Measurements from ENCODE around the gene AATK.

AATK gene

GRCh38 chr17:81075307-81075706 is 90.7 kb downstream of the AATK start:
- no peaks in the 10 kb centered on the region for H3K4me1 ChIP-seq (ENCODE audit: control insufficient read depth, insufficient read depth, low read length)
- no peaks in the 10 kb centered on the region for H3K36me3 ChIP-seq (ENCODE audit: insufficient read depth, low read length)
- no peak overlapping the region for H3K9ac ChIP-seq (ENCODE audit: low read depth, low read length)

GRCh38 chr17:81074875-81075274 is 91.1 kb downstream of the AATK start:
- no peaks in the 10 kb centered on the region for H3K4me1 ChIP-seq (ENCODE audit: control insufficient read depth, insufficient read depth, low read length)

More at GRCh38 chr17:81075307-81075706, 90.7 kb downstream of the AATK start:
- Histone ChIP-seq H3K9me3 (replicated peaks; ENCODE audit: low read length) (no peaks in the 10 kb centered on the region), H3K4me3 (ENCODE audit: low read length) (no peak overlapping the region), H3K4me2 (ENCODE audit: low read length) (no peak overlapping the region), H3K27me3 (ENCODE audit: control insufficient read depth, insufficient read depth, low read length) (no peaks in the 10 kb centered on the region)

GRCh38 chr17:81073967-81074839 is 91.8 kb downstream of the AATK start:
- Histone ChIP-seq H3K27me3 (ENCODE audit: control insufficient read depth, insufficient read depth, low read length) (no peaks in the 10 kb centered on the region), H3K4me1 (ENCODE audit: control insufficient read depth, insufficient read depth, low read length) (no peaks in the 10 kb centered on the region), H3K9ac (ENCODE audit: low read depth, low read length) (no peak overlapping the region), H3K4me3 (ENCODE audit: low read length) (no peak overlapping the region), H3K4me2 (ENCODE audit: low read length) (no peak overlapping the region), H3K36me3 (ENCODE audit: insufficient read depth, low read length) (no peaks in the 10 kb centered on the region), H3K9me3 (replicated peaks; ENCODE audit: low read length) (no peaks in the 10 kb centered on the region)

More at GRCh38 chr17:81074875-81075274, 91.1 kb downstream of the AATK start:
- no peak overlapping the region for H3K4me3 ChIP-seq (ENCODE audit: low read length)
- H3K9me3 ChIP-seq (replicated peaks; ENCODE audit: low read length): no peaks in the 10 kb centered on the region
- no peaks in the 10 kb centered on the region for H3K27me3 ChIP-seq (ENCODE audit: control insufficient read depth, insufficient read depth, low read length)
- H3K9ac ChIP-seq (ENCODE audit: low read depth, low read length): no peak overlapping the region
- no peaks in the 10 kb centered on the region for H3K36me3 ChIP-seq (ENCODE audit: insufficient read depth, low read length)
- no peak overlapping the region for H3K4me2 ChIP-seq (ENCODE audit: low read length)

- H3K27me3 ChIP-seq (ENCODE audit: control insufficient read depth, insufficient read depth, low read length): no peaks in the 10 kb centered on the region
- no peaks in the 10 kb centered on the region for H3K36me3 ChIP-seq (ENCODE audit: insufficient read depth, low read length)
- no peak overlapping the region for H3K4me2 ChIP-seq (ENCODE audit: low read length)
- no peaks in the 10 kb centered on the region for H3K9me3 ChIP-seq (replicated peaks; ENCODE audit: low read length)
- H3K9ac ChIP-seq (ENCODE audit: low read depth, low read length): no peak overlapping the region
- no peak overlapping the region for H3K4me3 ChIP-seq (ENCODE audit: low read length)
- no peaks in the 10 kb centered on the region for H3K4me1 ChIP-seq (ENCODE audit: control insufficient read depth, insufficient read depth, low read length)
Observed at GRCh38 chr17:81071761-81072741, 94.0 kb downstream of the AATK start.

DNA sequence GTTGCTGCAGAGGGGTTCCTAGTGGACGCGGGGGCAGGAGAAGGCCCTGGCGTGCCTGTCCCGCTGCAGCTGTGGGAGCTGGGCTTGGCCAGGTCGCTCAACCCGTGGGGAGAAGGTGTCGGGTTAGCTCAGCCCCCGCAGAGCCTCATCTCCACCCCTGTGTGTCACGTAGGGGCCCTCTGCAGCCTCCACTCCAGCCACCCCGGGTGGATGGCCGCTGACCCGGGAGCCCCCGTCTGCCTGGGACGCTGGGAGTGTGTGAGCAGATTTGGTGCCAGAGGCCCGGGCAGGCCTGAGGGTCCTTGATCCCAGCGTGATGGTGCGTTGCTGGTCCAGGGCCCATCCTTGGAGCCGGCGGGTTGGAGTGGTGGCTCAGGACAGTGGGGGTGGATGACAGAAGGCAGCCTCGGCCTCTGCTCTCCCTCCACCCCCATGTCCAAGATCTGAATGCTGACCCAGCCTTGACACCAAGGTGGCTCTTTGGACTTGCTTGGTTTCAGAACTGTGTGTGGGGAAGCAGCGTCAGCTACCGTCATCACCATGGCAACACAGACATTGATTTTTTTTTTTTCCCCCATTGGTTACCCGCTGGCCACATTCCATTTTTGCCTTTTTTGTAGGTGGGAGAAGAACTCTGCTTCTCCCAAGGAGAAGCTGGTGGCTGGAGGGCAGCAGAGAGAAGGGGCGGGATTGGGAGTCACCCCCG is 95.3 kb downstream of the AATK start:
- Histone ChIP-seq H3K4me3 (ENCODE audit: low read length) (no peak overlapping the region), H3K9me3 (replicated peaks; ENCODE audit: low read length) (no peaks in the 10 kb centered on the region), H3K36me3 (ENCODE audit: insufficient read depth, low read length) (no peaks in the 10 kb centered on the region), H3K4me1 (ENCODE audit: control insufficient read depth, insufficient read depth, low read length) (peaks cover 8% of the 10 kb centered on the region), H3K9ac (ENCODE audit: low read depth, low read length) (no peak overlapping the region), H3K4me2 (ENCODE audit: low read length) (no peak overlapping the region), H3K27me3 (ENCODE audit: control insufficient read depth, insufficient read depth, low read length) (no peaks in the 10 kb centered on the region)

DNA sequence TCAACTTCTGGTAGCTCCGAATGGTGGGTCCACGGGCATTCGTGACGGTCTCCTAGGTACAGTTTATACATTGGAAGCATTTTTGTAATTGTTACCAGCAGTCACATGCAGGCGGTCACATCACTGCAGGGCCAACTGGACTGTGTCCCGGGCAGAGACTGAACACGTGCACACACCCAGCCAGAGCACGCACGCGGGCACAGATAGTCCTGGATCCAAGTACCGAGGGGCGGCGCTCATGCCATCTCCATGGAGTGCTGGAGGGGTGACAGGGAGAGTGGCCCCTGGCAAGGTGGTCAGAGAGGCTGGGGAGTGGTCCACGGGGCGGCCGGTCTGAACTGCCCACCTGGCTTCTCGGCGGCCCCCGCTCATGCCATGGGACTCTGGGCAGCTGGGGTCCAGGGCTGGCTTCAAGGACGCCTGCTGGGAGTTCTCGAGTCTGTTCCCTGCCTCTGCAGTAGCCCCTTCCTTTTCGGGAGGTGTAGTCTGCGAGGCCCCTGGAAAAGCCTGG is 96.8 kb downstream of the AATK start:
- H3K4me2 ChIP-seq (ENCODE audit: low read length): no peak overlapping the region
- peaks cover 23% of the 10 kb centered on the region for H3K4me1 ChIP-seq (ENCODE audit: control insufficient read depth, insufficient read depth, low read length)
- H3K36me3 ChIP-seq (ENCODE audit: insufficient read depth, low read length): no peaks in the 10 kb centered on the region
- no peaks in the 10 kb centered on the region for H3K27me3 ChIP-seq (ENCODE audit: control insufficient read depth, insufficient read depth, low read length)
- no peaks in the 10 kb centered on the region for H3K9me3 ChIP-seq (replicated peaks; ENCODE audit: low read length)
- no peak overlapping the region for H3K9ac ChIP-seq (ENCODE audit: low read depth, low read length)
- no peak overlapping the region for H3K4me3 ChIP-seq (ENCODE audit: low read length)

DNA sequence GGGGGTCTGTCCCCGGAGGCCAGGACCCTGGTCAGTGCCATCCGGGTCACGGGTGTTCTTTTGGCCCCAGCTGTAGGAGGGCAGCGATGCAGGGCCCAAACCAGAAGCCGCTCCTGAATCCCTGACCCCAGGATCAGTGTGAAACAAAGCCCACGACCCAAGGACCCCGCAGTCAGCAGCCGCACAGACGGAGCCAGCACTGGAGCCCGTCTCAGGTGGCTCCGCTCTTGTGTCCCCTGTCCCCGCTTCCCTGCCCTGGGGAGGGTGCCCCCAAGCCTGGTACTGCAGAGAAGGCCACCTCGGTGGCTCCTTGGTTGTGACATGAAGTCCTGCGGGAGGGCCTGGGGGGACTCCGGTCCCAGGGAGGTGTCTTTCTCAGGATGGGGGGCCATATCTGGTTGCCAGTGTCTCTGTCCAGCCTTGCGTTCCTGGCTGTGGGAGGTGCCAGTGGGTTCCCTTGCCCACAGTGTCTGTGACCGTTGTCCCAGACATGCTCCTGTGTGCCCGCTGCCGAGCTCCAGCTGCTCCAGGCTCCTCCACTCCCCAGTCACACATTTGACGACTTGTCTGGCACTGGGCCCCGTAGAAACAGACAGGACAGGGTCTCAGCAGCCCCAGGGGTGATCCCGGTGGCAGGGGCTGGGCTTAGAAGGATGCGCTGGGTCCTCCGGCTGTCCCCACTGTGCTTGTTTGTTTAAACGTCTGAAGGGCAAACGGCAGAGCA is 97.4 kb downstream of the AATK start:
- Histone ChIP-seq H3K4me2 (ENCODE audit: low read length) (no peak overlapping the region), H3K27me3 (ENCODE audit: control insufficient read depth, insufficient read depth, low read length) (no peaks in the 10 kb centered on the region), H3K4me3 (ENCODE audit: low read length) (no peak overlapping the region), H3K9me3 (replicated peaks; ENCODE audit: low read length) (no peaks in the 10 kb centered on the region), H3K4me1 (ENCODE audit: control insufficient read depth, insufficient read depth, low read length) (peaks cover 29% of the 10 kb centered on the region), H3K9ac (ENCODE audit: low read depth, low read length) (no peak overlapping the region), H3K36me3 (ENCODE audit: insufficient read depth, low read length) (no peaks in the 10 kb centered on the region)

DNA sequence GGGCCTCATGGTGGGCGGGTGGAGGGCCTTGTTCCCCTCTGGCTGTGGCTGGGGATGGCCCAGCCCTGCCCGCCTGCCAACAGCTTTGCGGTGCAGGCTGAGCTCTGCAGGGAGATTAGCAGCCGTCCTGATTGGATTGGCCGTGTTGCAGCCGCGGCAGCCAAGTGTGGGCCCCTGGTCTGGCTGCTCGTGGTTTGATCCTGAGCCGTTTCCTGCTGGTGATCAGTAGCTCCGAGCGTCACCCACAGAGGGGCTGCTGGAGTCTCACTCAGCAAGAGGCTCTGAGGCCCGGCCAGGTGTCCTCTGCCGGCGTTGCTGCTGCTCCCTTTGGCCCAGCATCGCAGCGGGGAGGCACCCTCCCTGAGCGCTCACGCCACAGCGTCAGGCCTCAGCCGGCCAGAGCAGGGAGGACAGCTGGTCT is 98.6 kb downstream of the AATK start:
- H3K9ac ChIP-seq (ENCODE audit: low read depth, low read length): no peak overlapping the region
- H3K4me2 ChIP-seq (ENCODE audit: low read length): no peak overlapping the region
- peaks cover 33% of the 10 kb centered on the region for H3K4me1 ChIP-seq (ENCODE audit: control insufficient read depth, insufficient read depth, low read length)
- H3K9me3 ChIP-seq (replicated peaks; ENCODE audit: low read length): no peaks in the 10 kb centered on the region
- no peak overlapping the region for H3K4me3 ChIP-seq (ENCODE audit: low read length)
- peaks cover 2% of the 10 kb centered on the region for H3K36me3 ChIP-seq (ENCODE audit: insufficient read depth, low read length)
- H3K27me3 ChIP-seq (ENCODE audit: control insufficient read depth, insufficient read depth, low read length): no peaks in the 10 kb centered on the region
